ENCODE data around the gene DHX9. TPM values are rescaled to one million over a fixed set of nuclear protein-coding genes. Genes with fewer than 3 reads are reported as not detected.

Gene DHX9
- total and polyA plus RNA-seq, 2 donors: 79.1 to 188 TPM

GRCh38 chr1:182816863-182817262 lies 22.3 kb upstream of the DHX9 start:
- H3K36me3 ChIP-seq (ENCODE audit: insufficient read depth): no peaks in the 10 kb centered on the region

DNA sequence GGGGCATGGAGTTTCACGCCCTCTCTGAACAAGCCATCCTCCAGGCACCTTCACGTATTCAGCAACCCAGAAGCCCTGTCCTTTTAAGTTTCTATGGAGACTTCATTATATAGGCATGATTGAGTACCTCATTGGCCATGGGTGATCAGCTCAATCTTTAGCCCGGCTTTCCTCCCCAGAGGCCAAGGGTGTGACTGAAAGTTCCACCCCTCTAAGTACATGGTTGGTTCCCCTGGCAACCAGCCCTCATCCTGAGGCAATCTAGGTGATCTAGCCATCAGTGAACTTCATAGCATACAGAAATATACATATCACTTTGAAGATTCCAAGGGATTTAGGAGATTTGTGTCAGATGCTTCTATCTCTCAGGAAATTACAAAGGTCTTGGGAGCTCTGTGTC lies 21.3 kb upstream of the DHX9 start:
- no peaks in the 10 kb centered on the region for H3K36me3 ChIP-seq (ENCODE audit: insufficient read depth)
- no peak overlapping the region for H3K4me3 ChIP-seq (ENCODE audit: low read depth, low read length)
- H3K4me1 ChIP-seq (ENCODE audit: insufficient read depth): no peaks in the 10 kb centered on the region
- DNase-seq (ENCODE audit: extremely low spot score): no peak
- no peak overlapping the region for H3K27ac ChIP-seq (ENCODE audit: low read depth)
- WGBS: 76% methylated on average over 3 of the region's 3 CpGs

More at GRCh38 chr1:182816863-182817262, 22.3 kb upstream of the DHX9 start:
- Histone ChIP-seq H3K4me1 (ENCODE audit: insufficient read depth) (no peaks in the 10 kb centered on the region), H3K27ac (ENCODE audit: low read depth) (no peak overlapping the region), H3K4me3 (ENCODE audit: low read depth, low read length) (no peak overlapping the region)
- WGBS: 86% methylated on average over 2 of the region's 2 CpGs
- no peak for DNase-seq (ENCODE audit: extremely low spot score)

GRCh38 chr1:182823220-182823619 lies 15.9 kb upstream of the DHX9 start:
- Histone ChIP-seq H3K27ac (ENCODE audit: low read depth) (no peak overlapping the region), H3K4me3 (ENCODE audit: low read depth, low read length) (no peak overlapping the region), H3K36me3 (ENCODE audit: insufficient read depth) (no peaks in the 10 kb centered on the region), H3K4me1 (ENCODE audit: insufficient read depth) (no peaks in the 10 kb centered on the region)
- no peak for DNase-seq (ENCODE audit: extremely low spot score)
- WGBS: 67% methylated on average over 3 of the region's 3 CpGs

GRCh38 chr1:182826892-182827291 lies 12.3 kb upstream of the DHX9 start:
- no peak overlapping the region for H3K27ac ChIP-seq (ENCODE audit: low read depth)
- DNase-seq (ENCODE audit: extremely low spot score): no peak
- H3K4me3 ChIP-seq (ENCODE audit: low read depth, low read length): no peak overlapping the region
- WGBS: 90% methylated on average over 2 of the region's 2 CpGs
- no peaks in the 10 kb centered on the region for H3K36me3 ChIP-seq (ENCODE audit: insufficient read depth)
- H3K4me1 ChIP-seq (ENCODE audit: insufficient read depth): no peaks in the 10 kb centered on the region

GRCh38 chr1:182829285-182829932 lies 9.7 kb upstream of the DHX9 start:
- DNase-seq (ENCODE audit: extremely low spot score): no peak
- no peaks in the 10 kb centered on the region for H3K36me3 ChIP-seq (ENCODE audit: insufficient read depth)
- H3K4me1 ChIP-seq (ENCODE audit: insufficient read depth): no peaks in the 10 kb centered on the region
- H3K4me3 ChIP-seq (ENCODE audit: low read depth, low read length): no peak overlapping the region
- no peak overlapping the region for H3K27ac ChIP-seq (ENCODE audit: low read depth)
- WGBS: 73% methylated on average over 5 of the region's 5 CpGs

DNA sequence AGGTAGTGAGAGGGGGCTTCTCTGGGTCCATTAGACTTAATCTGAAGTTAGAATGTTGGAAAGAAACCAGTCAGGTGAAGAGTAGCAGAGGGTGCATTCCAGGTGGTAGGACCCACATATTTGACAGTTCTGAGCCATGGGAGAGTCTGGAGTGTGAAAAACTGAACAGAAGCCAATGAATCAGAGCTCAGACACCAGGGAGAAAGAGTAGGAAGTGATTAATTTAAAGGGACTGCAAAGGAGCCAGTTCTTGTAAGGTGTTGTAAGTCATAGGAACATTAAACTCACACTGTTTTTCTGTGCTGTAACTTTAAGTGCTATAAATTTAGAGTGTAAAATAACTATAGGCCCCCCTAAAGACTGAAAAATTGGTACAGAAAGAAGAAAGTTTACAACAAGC lies 5.9 kb upstream of the DHX9 start:
- H3K4me1 ChIP-seq (ENCODE audit: insufficient read depth): no peaks in the 10 kb centered on the region
- no peak overlapping the region for H3K4me3 ChIP-seq (ENCODE audit: low read depth, low read length)
- no peak for DNase-seq (ENCODE audit: extremely low spot score)
- no peaks in the 10 kb centered on the region for H3K36me3 ChIP-seq (ENCODE audit: insufficient read depth)
- H3K27ac ChIP-seq (ENCODE audit: low read depth): no peak overlapping the region

GRCh38 chr1:182834326-182834725 lies 4.8 kb upstream of the DHX9 start:
- H3K36me3 ChIP-seq (ENCODE audit: insufficient read depth): no peaks in the 10 kb centered on the region
- 81% methylated on average over 2 of the region's 2 CpGs for WGBS
- no peak overlapping the region for H3K4me3 ChIP-seq (ENCODE audit: low read depth, low read length)
- no peak overlapping the region for H3K27ac ChIP-seq (ENCODE audit: low read depth)
- DNase-seq (ENCODE audit: extremely low spot score): no peak
- no peaks in the 10 kb centered on the region for H3K4me1 ChIP-seq (ENCODE audit: insufficient read depth)

GRCh38 chr1:182835806-182836205 lies 3.3 kb upstream of the DHX9 start:
- Histone ChIP-seq H3K4me1 (ENCODE audit: insufficient read depth) (no peaks in the 10 kb centered on the region), H3K36me3 (ENCODE audit: insufficient read depth) (no peaks in the 10 kb centered on the region), H3K4me3 (ENCODE audit: low read depth, low read length) (no peak overlapping the region), H3K27ac (ENCODE audit: low read depth) (no peak overlapping the region)
- 84% methylated on average over 10 of the region's 10 CpGs for WGBS
- no peak for DNase-seq (ENCODE audit: extremely low spot score)

DNA sequence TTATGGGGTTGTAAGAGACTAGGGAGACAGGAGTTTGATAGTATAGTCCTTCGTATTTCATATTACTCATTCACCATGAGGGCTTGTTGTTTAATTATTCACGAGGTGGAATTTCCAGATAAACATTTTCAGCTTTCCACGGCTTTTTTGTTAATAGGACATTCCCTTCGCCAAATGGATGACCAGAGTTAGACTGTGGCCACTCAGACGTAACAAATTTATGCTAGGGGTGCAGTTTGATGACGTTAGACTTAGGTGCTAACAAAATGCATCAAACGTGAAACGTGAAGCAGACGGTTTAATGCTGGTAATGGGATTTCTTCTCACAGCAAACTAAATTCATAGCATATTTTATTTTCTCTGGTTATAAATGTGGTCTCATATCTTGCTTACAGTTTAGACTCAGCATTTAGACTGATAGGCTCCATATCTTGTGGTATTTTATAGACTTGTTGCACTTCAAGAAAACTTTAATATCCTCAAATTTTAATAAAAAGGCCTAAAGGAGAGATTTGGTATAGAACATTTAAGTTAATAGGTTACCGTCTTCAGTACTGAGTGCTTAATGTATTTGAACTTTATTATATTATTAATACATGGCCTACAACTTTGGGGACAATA lies 2.3 kb downstream of the DHX9 start:
- WGBS: 26% methylated on average over 10 of the region's 10 CpGs
- H3K27ac ChIP-seq (ENCODE audit: low read depth): no peak overlapping the region
- H3K36me3 ChIP-seq (ENCODE audit: insufficient read depth): no peaks in the 10 kb centered on the region
- DNase-seq (ENCODE audit: extremely low spot score): no peak
- no peak overlapping the region for H3K4me3 ChIP-seq (ENCODE audit: low read depth, low read length)
- H3K4me1 ChIP-seq (ENCODE audit: insufficient read depth): no peaks in the 10 kb centered on the region

- Histone ChIP-seq H3K4me3 (ENCODE audit: low read depth, low read length) (no peak overlapping the region), H3K27ac (ENCODE audit: low read depth) (no peak overlapping the region), H3K36me3 (ENCODE audit: insufficient read depth) (no peaks in the 10 kb centered on the region), H3K4me1 (ENCODE audit: insufficient read depth) (no peaks in the 10 kb centered on the region)
- WGBS: 20% methylated on average over 4 of the region's 4 CpGs
- DNase-seq (ENCODE audit: extremely low spot score): no peak
Observed at GRCh38 chr1:182842265-182842664, 3.1 kb downstream of the DHX9 start.

GRCh38 chr1:182845379-182845778 lies 6.2 kb downstream of the DHX9 start:
- no peaks in the 10 kb centered on the region for H3K4me1 ChIP-seq (ENCODE audit: insufficient read depth)

DNA sequence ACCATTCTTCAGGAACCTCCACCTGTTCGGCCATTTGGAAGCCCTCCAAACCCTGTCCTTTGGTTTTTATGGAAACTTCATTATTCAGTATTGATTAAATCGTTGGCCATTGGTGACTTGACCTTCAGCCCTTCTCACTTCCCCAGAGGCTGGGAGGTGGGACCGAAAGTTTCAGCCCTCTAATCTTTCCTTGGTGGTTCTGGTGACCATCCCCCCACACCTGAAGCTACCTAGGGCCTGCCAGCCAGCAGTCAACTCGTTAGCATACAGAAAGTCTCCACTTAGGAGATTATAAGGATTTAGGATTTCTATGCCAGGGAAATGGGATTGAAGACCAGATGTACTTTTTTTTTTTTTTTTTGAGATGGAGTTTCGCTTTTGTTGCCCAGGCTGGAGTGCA lies 6.7 kb downstream of the DHX9 start:
- Histone ChIP-seq H3K4me1 (ENCODE audit: insufficient read depth) (no peaks in the 10 kb centered on the region), H3K36me3 (ENCODE audit: insufficient read depth) (no peaks in the 10 kb centered on the region), H3K27ac (ENCODE audit: low read depth) (no peak overlapping the region), H3K4me3 (ENCODE audit: low read depth, low read length) (no peak overlapping the region)
- no peak for DNase-seq (ENCODE audit: extremely low spot score)
- WGBS: 84% methylated on average over 5 of the region's 5 CpGs

More at GRCh38 chr1:182845379-182845778, 6.2 kb downstream of the DHX9 start:
- WGBS: 87% methylated on average over 1 of the region's 1 CpG
- DNase-seq (ENCODE audit: extremely low spot score): no peak
- no peaks in the 10 kb centered on the region for H3K36me3 ChIP-seq (ENCODE audit: insufficient read depth)
- no peak overlapping the region for H3K4me3 ChIP-seq (ENCODE audit: low read depth, low read length)
- H3K27ac ChIP-seq (ENCODE audit: low read depth): no peak overlapping the region

- H3K4me1 ChIP-seq (ENCODE audit: insufficient read depth): no peaks in the 10 kb centered on the region
- H3K36me3 ChIP-seq (ENCODE audit: insufficient read depth): peaks cover 2% of the 10 kb centered on the region
- H3K27ac ChIP-seq (ENCODE audit: low read depth): no peak overlapping the region
- H3K4me3 ChIP-seq (ENCODE audit: low read depth, low read length): no peak overlapping the region
- DNase-seq (ENCODE audit: extremely low spot score): no peak
Observed at GRCh38 chr1:182847105-182847504, 8.0 kb downstream of the DHX9 start.

DNA sequence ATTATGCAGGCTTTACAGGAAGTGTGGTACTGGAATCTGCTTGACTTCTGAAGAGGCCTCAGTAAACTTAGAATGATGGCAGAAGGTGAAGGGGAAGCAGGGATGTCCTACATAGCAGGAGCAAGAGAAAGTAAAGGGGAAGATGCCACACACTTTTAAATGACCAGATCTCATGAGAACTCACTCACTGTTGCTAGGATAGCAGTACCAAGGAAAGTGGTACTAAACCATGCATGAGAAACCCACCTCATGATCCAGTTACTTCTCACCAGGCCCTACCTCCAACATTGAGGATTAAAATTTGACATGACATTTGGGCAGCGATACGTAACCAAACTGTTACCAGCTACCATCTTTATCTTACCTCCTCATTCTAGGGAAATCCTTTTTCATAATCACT lies 9.6 kb downstream of the DHX9 start:
- 100% methylated on average over 2 of the region's 2 CpGs for WGBS
- no peaks in the 10 kb centered on the region for H3K4me1 ChIP-seq (ENCODE audit: insufficient read depth)
- peaks cover 5% of the 10 kb centered on the region for H3K36me3 ChIP-seq (ENCODE audit: insufficient read depth)
- peak overlapping the region; percentile 10 for H3K27ac ChIP-seq (ENCODE audit: low read depth)
- DNase-seq (ENCODE audit: extremely low spot score): no peak
- no peak overlapping the region for H3K4me3 ChIP-seq (ENCODE audit: low read depth, low read length)
